HEK293 (cell line): ENCODE data around the gene OGFOD1.

Source experiments
- CTCF ChIA-PET: fragments of 350-600 bp; formaldehyde crosslinking; extraction: SDS; loops from one replicate; lab custom pipeline; 2021; ENCODE audit warnings: antibody characterized with exemption; lab: Yijun Ruan, JAX
- POLR2A ChIA-PET: fragments of 300-600 bp; formaldehyde crosslinking; extraction: SDS; loops from one replicate; lab custom pipeline; 2020; ENCODE audit warnings: antibody characterized with exemption, inconsistent platforms; lab: Yijun Ruan, JAX
- H3K27ac ChIP-seq: fragments of 200-500 bp; sonication (Bioruptor generic); 2 replicates; pipeline ENCODE4 v1.5.1; 2014; ENCODE audit warnings: low read depth, low read length, control low read depth, inconsistent platforms; ENCODE audit errors: extremely low read depth
- H3K36me3 ChIP-seq, 2 experiments: fragments of 200-500 bp in 1 of 2; sonication (Bioruptor generic) in 1 of 2; 1 replicate in 1 of 2; 2 replicates in 1 of 2; pipeline ENCODE4 v1.5.1; 2014 to 2017; ENCODE audit warnings: inconsistent platforms in 2 of 2, low read length in 2 of 2; ENCODE audit not compliant: control insufficient read depth in 2 of 2, insufficient read depth in 1 of 2
- H3K4me1 ChIP-seq: fragments of 200-500 bp; sonication (Bioruptor generic); 2 replicates; pipeline ENCODE4 v1.5.1; 2014; ENCODE audit warnings: mild to moderate bottlenecking, low read length, inconsistent platforms; ENCODE audit not compliant: control insufficient read depth, insufficient read depth
- H3K4me3 ChIP-seq: 2 replicates; pipeline ENCODE4 v1.5.1; 2011; ENCODE audit warnings: low read depth, mild to moderate bottlenecking, control low read depth, low read length, moderate library complexity
- H3K9me3 ChIP-seq: fragments of 200-500 bp; sonication (Bioruptor generic); 2 replicates; pipeline ENCODE4 v1.5.1; 2014; ENCODE audit warnings: low read depth, low read length, inconsistent platforms; ENCODE audit not compliant: control insufficient read depth, insufficient read depth
- GLI4 ChIP-seq: fragments of 450-650 bp; formaldehyde crosslinking; IDR thresholded peaks from 2 replicates; pipeline ENCODE4 v1.5.1; 2016; ENCODE audit warnings: missing biosample characterization, missing genetic modification characterization
- TRIM28 ChIP-seq: IDR thresholded peaks from 2 replicates; pipeline ENCODE4 v1.6.1; 2011; ENCODE audit warnings: low read length, control low read depth, borderline replicate concordance
- WT1 ChIP-seq: fragments of 450-650 bp; formaldehyde crosslinking; IDR thresholded peaks from 2 replicates; pipeline ENCODE4 v1.5.1; 2016; ENCODE audit warnings: missing biosample characterization, missing genetic modification characterization
- ZBTB17 ChIP-seq: fragments of 450-650 bp; formaldehyde crosslinking; IDR thresholded peaks from 2 replicates; pipeline ENCODE4 v1.5.1; 2016; ENCODE audit warnings: missing biosample characterization, missing genetic modification characterization
- ZEB2 ChIP-seq: fragments of 450-650 bp; formaldehyde crosslinking; IDR thresholded peaks from 2 replicates; pipeline ENCODE4 v1.5.1; 2016; ENCODE audit warnings: missing biosample characterization, missing genetic modification characterization
- ZFP41 ChIP-seq: fragments of 450-650 bp; formaldehyde crosslinking; IDR thresholded peaks from 2 replicates; pipeline ENCODE4 v1.5.1; 2016; ENCODE audit warnings: missing biosample characterization, missing genetic modification characterization, borderline replicate concordance
- ZNF10 ChIP-seq: fragments of 450-650 bp; formaldehyde crosslinking; IDR thresholded peaks from 2 replicates; pipeline ENCODE4 v1.5.1; 2017; ENCODE audit warnings: missing biosample characterization, missing genetic modification characterization
- ZNF121 ChIP-seq: fragments of 450-650 bp; formaldehyde crosslinking; IDR thresholded peaks from 2 replicates; pipeline ENCODE4 v1.5.1; 2016; ENCODE audit warnings: missing biosample characterization, missing genetic modification characterization
- ZNF16 ChIP-seq: fragments of 450-650 bp; formaldehyde crosslinking; IDR thresholded peaks from 2 replicates; pipeline ENCODE4 v1.5.1; 2016; ENCODE audit warnings: low read depth, missing biosample characterization, missing genetic modification characterization
- ZNF292 ChIP-seq: fragments of 450-650 bp; formaldehyde crosslinking; IDR thresholded peaks from 2 replicates; pipeline ENCODE4 v1.5.1; 2016; ENCODE audit warnings: low read depth, missing biosample characterization, missing genetic modification characterization, borderline replicate concordance
- ZNF311 ChIP-seq: fragments of 450-650 bp; formaldehyde crosslinking; IDR thresholded peaks from 2 replicates; pipeline ENCODE4 v1.5.1; 2017; ENCODE audit warnings: missing biosample characterization, missing genetic modification characterization, borderline replicate concordance
- ZNF449 ChIP-seq: fragments of 450-650 bp; formaldehyde crosslinking; IDR thresholded peaks from 2 replicates; pipeline ENCODE4 v1.5.1; 2017; ENCODE audit warnings: missing biosample characterization, mild to moderate bottlenecking, missing genetic modification characterization, moderate library complexity
- ZNF514 ChIP-seq: fragments of 450-650 bp; formaldehyde crosslinking; IDR thresholded peaks from 2 replicates; pipeline ENCODE4 v1.5.1; 2016; ENCODE audit warnings: missing biosample characterization, missing genetic modification characterization
- ZNF561 ChIP-seq: fragments of 450-650 bp; IDR thresholded peaks from 2 replicates; pipeline ENCODE4 v1.5.1; 2018; ENCODE audit warnings: missing biosample characterization, missing genetic modification characterization, borderline replicate concordance
- ZNF600 ChIP-seq: fragments of 450-650 bp; formaldehyde crosslinking; IDR thresholded peaks from 2 replicates; pipeline ENCODE4 v1.5.1; 2016; ENCODE audit warnings: missing biosample characterization, missing genetic modification characterization
- ZNF639 ChIP-seq: fragments of 450-650 bp; formaldehyde crosslinking; IDR thresholded peaks from 2 replicates; pipeline ENCODE4 v1.5.1; 2016; ENCODE audit warnings: missing biosample characterization, missing genetic modification characterization
- ZNF660 ChIP-seq: fragments of 450-650 bp; IDR thresholded peaks from 2 replicates; pipeline ENCODE4 v1.5.1; 2018; ENCODE audit warnings: missing biosample characterization, mild to moderate bottlenecking, missing genetic modification characterization
- ZNF664 ChIP-seq: fragments of 450-650 bp; formaldehyde crosslinking; IDR thresholded peaks from 2 replicates; pipeline ENCODE4 v1.5.1; 2016; ENCODE audit warnings: missing biosample characterization, missing genetic modification characterization
- ZNF677 ChIP-seq: fragments of 450-650 bp; IDR thresholded peaks from 2 replicates; pipeline ENCODE4 v1.5.0; 2018; ENCODE audit warnings: missing biosample characterization, mild to moderate bottlenecking, missing genetic modification characterization, moderate library complexity
- ZNF777 ChIP-seq: fragments of 450-650 bp; formaldehyde crosslinking; IDR thresholded peaks from 2 replicates; pipeline ENCODE4 v1.5.1; 2017; ENCODE audit warnings: missing biosample characterization, missing genetic modification characterization, borderline replicate concordance
- ZNF791 ChIP-seq: fragments of 450-650 bp; formaldehyde crosslinking; IDR thresholded peaks from 2 replicates; pipeline ENCODE4 v1.5.1; 2016; ENCODE audit warnings: missing biosample characterization, missing genetic modification characterization
- TF ChIP-seq, protein P1 (sequence below): fragments of 450-650 bp; formaldehyde crosslinking; IDR thresholded peaks from 2 replicates; pipeline ENCODE4 v1.5.1; 2017; ENCODE audit warnings: missing biosample characterization, missing genetic modification characterization
- TF ChIP-seq, protein P2 (sequence below): fragments of 450-650 bp; IDR thresholded peaks from 2 replicates; pipeline ENCODE4 v1.5.1; 2018; ENCODE audit warnings: missing biosample characterization, missing genetic modification characterization

OGFOD1 gene

DNA sequence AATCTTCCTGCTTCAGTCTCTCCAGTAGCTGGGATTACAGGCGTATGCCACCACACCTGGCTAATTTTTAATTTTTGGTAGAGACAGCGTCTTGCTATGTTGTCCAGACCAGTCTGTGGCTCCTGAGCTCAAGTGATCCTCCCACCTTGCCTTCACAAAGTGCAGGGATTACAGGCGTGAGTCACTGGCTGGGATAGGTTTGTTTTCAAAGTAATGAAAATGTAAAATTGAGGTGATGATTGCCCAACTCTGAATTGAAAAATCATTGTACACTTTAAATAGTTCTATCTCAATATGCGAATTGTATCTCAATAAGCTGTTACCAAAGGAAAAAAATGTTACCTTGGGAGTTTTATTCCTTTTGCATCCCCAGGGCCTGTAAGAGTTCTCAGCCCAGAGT is 24.8 kb upstream of the OGFOD1 start:
- peaks cover 15% of the 10 kb centered on the region for H3K4me1 ChIP-seq
- H3K36me3 ChIP-seq = peaks cover 0 to 16% of the 10 kb centered on the region in 2 experiments; a peak in 1 of 3 replicates
- CTCF ChIA-PET = interaction anchor here (0.6 to 1.6 kb wide), 5 partner anchors 11 to 1472 kb away, joined by 3 to 7 read pairs (median 4); no protein-coding TSS in a partner anchor
- TF ChIP-seq TRIM28 (no peak), ZNF311 (tag by site-specific recombination) (no peak), ZFP41 (tag by site-specific recombination) (no peak), ZEB2 (tag by site-specific recombination) (no peak), WT1 (tag by site-specific recombination) (0 out of 2 replicates have a peak, but pooled peaks have one; percentile 5), ZNF292 (tag by site-specific recombination) (no peak), ZNF677 (tag by site-specific recombination) (no peak), ZNF777 (tag by site-specific recombination) (no peak), ZNF121 (tag by site-specific recombination) (0 out of 2 replicates have a peak, but pooled peaks have one; percentile 24), ZNF10 (no peak), GLI4 (tag by site-specific recombination) (no peak), ZNF449 (no peak), ZNF639 (tag by site-specific recombination) (no peak), ZNF600 (tag by site-specific recombination) (0 out of 2 replicates have a peak, but pooled peaks have one; percentile 49), ZNF660 (tag by site-specific recombination) (peak; percentile 76; the same call in 1 of the 2 replicates), ZNF664 (tag by site-specific recombination) (peak; percentile 91), ZNF561 (tag by site-specific recombination) (no peak), ZBTB17 (tag by site-specific recombination) (peak; percentile 37; the same call in 1 of the 2 replicates), ZNF16 (tag by site-specific recombination) (no peak), ZNF791 (tag by site-specific recombination) (no peak), ZNF514 (no peak)
- TF ChIP-seq, protein P1, sequence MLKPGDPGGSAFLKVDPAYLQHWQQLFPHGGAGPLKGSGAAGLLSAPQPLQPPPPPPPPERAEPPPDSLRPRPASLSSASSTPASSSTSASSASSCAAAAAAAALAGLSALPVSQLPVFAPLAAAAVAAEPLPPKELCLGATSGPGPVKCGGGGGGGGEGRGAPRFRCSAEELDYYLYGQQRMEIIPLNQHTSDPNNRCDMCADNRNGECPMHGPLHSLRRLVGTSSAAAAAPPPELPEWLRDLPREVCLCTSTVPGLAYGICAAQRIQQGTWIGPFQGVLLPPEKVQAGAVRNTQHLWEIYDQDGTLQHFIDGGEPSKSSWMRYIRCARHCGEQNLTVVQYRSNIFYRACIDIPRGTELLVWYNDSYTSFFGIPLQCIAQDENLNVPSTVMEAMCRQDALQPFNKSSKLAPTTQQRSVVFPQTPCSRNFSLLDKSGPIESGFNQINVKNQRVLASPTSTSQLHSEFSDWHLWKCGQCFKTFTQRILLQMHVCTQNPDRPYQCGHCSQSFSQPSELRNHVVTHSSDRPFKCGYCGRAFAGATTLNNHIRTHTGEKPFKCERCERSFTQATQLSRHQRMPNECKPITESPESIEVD (tag by site-specific recombination) = peak; percentile 37; the same call in 1 of the 2 replicates
- TF ChIP-seq, protein P2, sequence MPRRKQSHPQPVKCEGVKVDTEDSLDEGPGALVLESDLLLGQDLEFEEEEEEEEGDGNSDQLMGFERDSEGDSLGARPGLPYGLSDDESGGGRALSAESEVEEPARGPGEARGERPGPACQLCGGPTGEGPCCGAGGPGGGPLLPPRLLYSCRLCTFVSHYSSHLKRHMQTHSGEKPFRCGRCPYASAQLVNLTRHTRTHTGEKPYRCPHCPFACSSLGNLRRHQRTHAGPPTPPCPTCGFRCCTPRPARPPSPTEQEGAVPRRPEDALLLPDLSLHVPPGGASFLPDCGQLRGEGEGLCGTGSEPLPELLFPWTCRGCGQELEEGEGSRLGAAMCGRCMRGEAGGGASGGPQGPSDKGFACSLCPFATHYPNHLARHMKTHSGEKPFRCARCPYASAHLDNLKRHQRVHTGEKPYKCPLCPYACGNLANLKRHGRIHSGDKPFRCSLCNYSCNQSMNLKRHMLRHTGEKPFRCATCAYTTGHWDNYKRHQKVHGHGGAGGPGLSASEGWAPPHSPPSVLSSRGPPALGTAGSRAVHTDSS (tag by site-specific recombination) = no peak
- no peaks in the 10 kb centered on the region for H3K9me3 ChIP-seq
- POLR2A ChIA-PET = interaction anchor here (3.1 kb wide), 1 partner anchor 24 kb away, joined by 12 read pairs; the partner anchor contains the start of genes NUDT21 and OGFOD1
- H3K4me3 ChIP-seq = no peak overlapping the region
- H3K27ac ChIP-seq = no peak overlapping the region
